Inferior parietal cortex (tissue), 1 donor: ENCODE measurements around the gene CDK1.
A peak's percentile ranks its signal among the peaks of the same experiment; 100 is the strongest.

Experiments used
- DNase-seq: peaks from one replicate; pipeline ENCODE4 v3.0.0-alpha.2; 2016; ENCODE audit errors: extremely low spot score

Gene CDK1

GRCh38 chr10:60777696-60778213 is 523 bp upstream of the CDK1 start:
- no peak for DNase-seq

GRCh38 chr10:60778971-60779796 is 906 bp downstream of the CDK1 start:
- no peak for DNase-seq

GRCh38 chr10:60781661-60782060 is 3.4 kb downstream of the CDK1 start:
- no peak for DNase-seq

GRCh38 chr10:60784641-60785040 is 6.4 kb downstream of the CDK1 start:
- no peak for DNase-seq

- no peak for DNase-seq
These were observed 10.3 kb downstream of the CDK1 start for GRCh38 chr10:60788544-60788943.

GRCh38 chr10:60789340-60789739 is 11.1 kb downstream of the CDK1 start:
- no peak for DNase-seq

GRCh38 chr10:60794953-60795352 is 16.7 kb downstream of the CDK1 start:
- DNase-seq, result no peak

- DNase-seq, result no peak
These were observed 17.4 kb downstream of the CDK1 start for GRCh38 chr10:60795465-60796202.

- no peak for DNase-seq
These were observed 18.2 kb downstream of the CDK1 start for GRCh38 chr10:60796481-60796880.

- no peak for DNase-seq
These were observed 18.9 kb downstream of the CDK1 start for GRCh38 chr10:60797200-60797599.

GRCh38 chr10:60798031-60798430 is 19.8 kb downstream of the CDK1 start:
- DNase-seq, result no peak

- no peak for DNase-seq
These were observed 20.6 kb downstream of the CDK1 start for GRCh38 chr10:60798870-60799269.

- DNase-seq, result no peak
These were observed 21.8 kb downstream of the CDK1 start for GRCh38 chr10:60799971-60800650.

GRCh38 chr10:60800918-60801317 is 22.6 kb downstream of the CDK1 start:
- no peak for DNase-seq

GRCh38 chr10:60801522-60801921 is 23.2 kb downstream of the CDK1 start:
- no peak for DNase-seq

GRCh38 chr10:60803433-60803832 is 25.2 kb downstream of the CDK1 start:
- no peak for DNase-seq

GRCh38 chr10:60803865-60804264 is 25.6 kb downstream of the CDK1 start:
- no peak for DNase-seq

- no peak for DNase-seq
These were observed 28.6 kb downstream of the CDK1 start for GRCh38 chr10:60806921-60807320.

GRCh38 chr10:60807499-60807898 is 29.2 kb downstream of the CDK1 start:
- no peak for DNase-seq

- no peak for DNase-seq
These were observed 29.8 kb downstream of the CDK1 start for GRCh38 chr10:60808036-60808435.

- DNase-seq, result no peak
These were observed 30.9 kb downstream of the CDK1 start for GRCh38 chr10:60809157-60809556.

GRCh38 chr10:60810437-60811182 is 32.3 kb downstream of the CDK1 start:
- peak; percentile 49 for DNase-seq
